ENCODE measurements around the gene ACTA2.

Gene ACTA2

DNA sequence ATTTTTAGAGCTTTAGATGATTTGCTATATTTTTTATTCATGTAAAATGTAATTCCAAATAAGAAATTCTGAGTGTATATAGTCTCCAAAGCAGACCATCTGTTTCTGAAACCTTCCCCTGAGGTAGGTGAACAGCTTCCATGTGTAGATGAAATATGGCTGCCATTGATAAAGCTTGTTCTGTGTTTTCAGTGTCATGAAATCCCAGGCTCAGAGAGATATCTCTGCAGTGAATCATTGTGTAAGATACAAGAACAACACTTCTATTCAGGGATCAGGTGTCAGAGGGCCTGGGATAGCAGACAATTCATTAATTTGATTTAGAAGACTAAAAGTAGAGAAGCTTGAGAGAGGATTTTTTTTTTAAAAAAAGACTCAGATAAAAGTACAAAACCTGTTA is 29.1 kb downstream of the ACTA2 start:
- no peak overlapping the region for H3K4me3 ChIP-seq (ENCODE audit: low read depth, low read length)
- no peak for DNase-seq (ENCODE audit: low read depth, low spot score)
- TF ChIP-seq, protein P1, sequence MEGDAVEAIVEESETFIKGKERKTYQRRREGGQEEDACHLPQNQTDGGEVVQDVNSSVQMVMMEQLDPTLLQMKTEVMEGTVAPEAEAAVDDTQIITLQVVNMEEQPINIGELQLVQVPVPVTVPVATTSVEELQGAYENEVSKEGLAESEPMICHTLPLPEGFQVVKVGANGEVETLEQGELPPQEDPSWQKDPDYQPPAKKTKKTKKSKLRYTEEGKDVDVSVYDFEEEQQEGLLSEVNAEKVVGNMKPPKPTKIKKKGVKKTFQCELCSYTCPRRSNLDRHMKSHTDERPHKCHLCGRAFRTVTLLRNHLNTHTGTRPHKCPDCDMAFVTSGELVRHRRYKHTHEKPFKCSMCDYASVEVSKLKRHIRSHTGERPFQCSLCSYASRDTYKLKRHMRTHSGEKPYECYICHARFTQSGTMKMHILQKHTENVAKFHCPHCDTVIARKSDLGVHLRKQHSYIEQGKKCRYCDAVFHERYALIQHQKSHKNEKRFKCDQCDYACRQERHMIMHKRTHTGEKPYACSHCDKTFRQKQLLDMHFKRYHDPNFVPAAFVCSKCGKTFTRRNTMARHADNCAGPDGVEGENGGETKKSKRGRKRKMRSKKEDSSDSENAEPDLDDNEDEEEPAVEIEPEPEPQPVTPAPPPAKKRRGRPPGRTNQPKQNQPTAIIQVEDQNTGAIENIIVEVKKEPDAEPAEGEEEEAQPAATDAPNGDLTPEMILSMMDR (IDR thresholded peaks at IDR 0.05; ENCODE audit: insufficient read depth, low read length, missing control alignments): no peak
- POLR2A ChIA-PET: no interaction called here
- CTCF ChIA-PET: interaction anchor here (1.4 to 15.5 kb wide), 4 partner anchors 10 to 106 kb away, joined by 4 to 1009 read pairs (median 26); no protein-coding TSS in a partner anchor

DNA sequence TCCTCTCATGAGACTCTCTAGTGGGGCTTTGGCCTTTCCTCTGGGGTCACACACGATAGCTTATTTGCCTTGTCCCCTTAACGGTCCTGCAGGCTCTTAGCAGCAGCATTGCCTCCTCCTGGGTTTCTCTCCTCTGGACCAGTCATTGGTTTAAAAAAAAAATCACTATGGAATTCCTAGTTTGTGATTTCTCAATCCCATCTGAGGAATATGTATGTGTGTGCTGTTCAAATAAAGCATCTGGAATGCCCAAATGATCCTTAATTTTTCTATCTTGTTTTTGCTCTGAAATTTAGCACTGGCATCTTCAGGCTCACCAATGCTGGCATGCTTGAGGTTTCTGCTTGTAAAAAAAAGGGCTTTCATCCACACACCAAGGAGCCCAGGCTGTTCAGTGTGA is 30.5 kb downstream of the ACTA2 start:
- ChIA-PET CTCF (interaction anchor here (2.9 to 3.2 kb wide), 2 partner anchors 9 to 86 kb away, joined by 17 to 26 read pairs; no protein-coding TSS in a partner anchor), POLR2A (no interaction called here)

DNA sequence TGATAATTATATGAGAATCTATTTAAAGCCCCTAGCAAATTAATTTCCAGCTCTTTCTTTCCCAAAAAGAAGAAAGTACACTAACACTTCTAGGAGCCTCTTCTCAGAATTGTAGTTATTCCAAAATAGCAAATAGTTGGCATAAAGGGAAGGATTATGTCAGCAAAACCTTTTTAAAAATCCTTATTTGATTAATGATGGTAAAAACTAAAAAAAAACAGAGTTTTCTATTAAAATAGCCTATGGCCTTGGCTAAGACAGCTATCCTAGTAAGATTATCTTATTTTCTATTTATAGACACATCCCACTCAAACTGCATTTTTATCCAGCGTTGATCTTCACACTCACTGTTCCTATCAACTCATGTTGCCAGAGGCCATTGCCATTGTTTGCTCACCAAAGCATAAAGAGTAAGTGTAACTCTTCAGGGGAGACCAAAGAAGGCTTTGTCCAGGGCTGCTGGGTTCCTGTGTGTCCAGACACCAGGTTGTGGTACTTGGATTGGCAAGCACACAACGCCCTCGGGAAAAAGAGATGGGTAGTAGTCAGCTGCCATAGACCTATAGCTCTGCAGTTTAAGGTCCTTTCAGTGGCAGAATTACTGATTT is 31.5 kb downstream of the ACTA2 start:
- POLR2A ChIA-PET: interaction anchor here (0.7 kb wide), 1 partner anchor 116 kb away, joined by 3 read pairs; no protein-coding TSS in a partner anchor

More for the DNA sequence above, 30.5 kb downstream of the ACTA2 start:
- TF ChIP-seq, protein P1 (IDR thresholded peaks at IDR 0.05; ENCODE audit: insufficient read depth, low read length, missing control alignments): no peak
- H3K4me3 ChIP-seq (ENCODE audit: low read depth, low read length): no peak overlapping the region
- DNase-seq (ENCODE audit: low read depth, low spot score): no peak

DNA sequence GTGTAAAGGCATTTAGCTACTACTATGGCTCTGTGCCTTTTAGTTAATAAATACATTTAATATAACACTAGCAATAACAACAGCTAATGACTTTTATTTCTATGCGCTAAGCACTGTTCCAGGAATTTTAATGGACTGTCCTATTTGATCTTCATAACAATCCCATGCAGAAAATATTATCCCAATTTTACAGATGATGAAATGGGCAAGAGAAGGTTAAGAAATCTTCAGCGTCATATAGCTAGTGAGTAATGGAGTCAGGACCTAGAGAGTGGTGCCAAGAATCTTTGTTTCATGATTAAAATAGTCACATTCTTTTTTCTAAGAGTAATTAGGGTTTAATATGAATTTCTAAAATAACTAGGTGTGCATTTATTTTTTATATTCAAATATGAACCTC is 32.4 kb downstream of the ACTA2 start:
- TF ChIP-seq, protein P1 (IDR thresholded peaks at IDR 0.05; ENCODE audit: insufficient read depth, low read length, missing control alignments): no peak
- ChIA-PET POLR2A (no interaction called here), CTCF (interaction anchor here (1.0 to 3.2 kb wide), 5 partner anchors 11 to 84 kb away, joined by 3 to 26 read pairs (median 4); no protein-coding TSS in a partner anchor)
- H3K4me3 ChIP-seq (ENCODE audit: low read depth, low read length): no peak overlapping the region
- DNase-seq (ENCODE audit: low read depth, low spot score): no peak

More for the DNA sequence above, 31.5 kb downstream of the ACTA2 start:
- CTCF ChIA-PET: interaction anchor here (0.6 to 3.2 kb wide), 6 partner anchors 9 to 85 kb away, joined by 3 to 26 read pairs (median 4); no protein-coding TSS in a partner anchor
- TF ChIP-seq, protein P1 (IDR thresholded peaks at IDR 0.05; ENCODE audit: insufficient read depth, low read length, missing control alignments): no peak
- H3K4me3 ChIP-seq (ENCODE audit: low read depth, low read length): no peak overlapping the region
- DNase-seq (ENCODE audit: low read depth, low spot score): no peak

DNA sequence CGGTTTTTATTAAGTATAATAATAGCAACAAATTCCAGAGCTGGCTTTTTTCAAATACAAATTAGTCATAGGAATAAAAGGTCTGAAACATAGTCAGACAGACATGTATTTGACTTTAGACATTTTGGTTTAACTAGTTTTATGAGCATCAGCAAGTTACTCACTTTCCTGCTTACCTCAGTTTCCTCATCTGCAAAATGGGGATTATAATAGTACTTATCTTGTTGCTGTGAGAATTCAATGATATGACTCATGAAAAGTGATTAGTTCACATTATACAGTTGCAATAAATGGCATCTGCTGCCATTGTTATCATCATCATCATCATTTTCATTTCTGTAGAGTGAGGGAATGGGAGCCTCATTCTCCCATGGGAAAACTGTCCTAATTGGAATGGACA is 33.5 kb downstream of the ACTA2 start:
- TF ChIP-seq, protein P1 (IDR thresholded peaks at IDR 0.05; ENCODE audit: insufficient read depth, low read length, missing control alignments): no peak
- CTCF ChIA-PET: interaction anchor here (1.1 to 3.2 kb wide), 4 partner anchors 9 to 83 kb away, joined by 3 to 17 read pairs (median 3); no protein-coding TSS in a partner anchor
- no peak overlapping the region for H3K4me3 ChIP-seq (ENCODE audit: low read depth, low read length)
- POLR2A ChIA-PET: no interaction called here
- DNase-seq (ENCODE audit: low read depth, low spot score): no peak

DNA sequence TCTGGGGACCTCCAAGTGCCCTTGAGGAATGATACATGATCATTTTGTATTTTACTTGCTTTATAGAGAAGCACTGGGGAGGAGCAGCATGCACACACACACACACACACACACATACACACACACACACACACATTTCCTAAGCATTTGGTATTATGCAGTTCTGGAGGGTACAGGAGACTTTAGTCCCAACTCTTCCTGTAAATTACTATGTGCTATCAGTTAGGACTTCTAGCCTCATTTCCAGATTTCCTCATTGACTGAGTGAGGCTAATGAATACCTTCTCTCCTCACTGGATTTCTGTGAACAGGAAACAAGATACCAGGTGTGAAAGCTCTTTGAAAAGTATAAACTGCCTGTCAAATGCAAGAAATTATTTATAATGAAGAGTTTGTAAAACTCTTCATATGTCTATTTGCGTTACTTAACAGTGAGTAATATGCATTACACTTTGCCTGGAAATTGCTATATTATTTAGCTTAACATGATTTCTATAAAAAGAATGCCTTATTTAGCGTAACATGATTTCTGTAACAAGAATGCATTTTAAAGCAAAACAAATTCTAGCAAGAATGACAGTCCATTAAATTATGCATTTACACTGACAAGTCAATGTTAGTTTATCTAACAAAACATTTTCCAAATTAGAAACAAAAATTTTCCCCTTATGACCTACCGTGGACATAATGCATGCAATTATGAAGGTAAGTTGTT is 34.2 kb downstream of the ACTA2 start:
- POLR2A ChIA-PET: no interaction called here
- TF ChIP-seq, protein P1 (IDR thresholded peaks at IDR 0.05; ENCODE audit: insufficient read depth, low read length, missing control alignments): no peak
- no peak overlapping the region for H3K4me3 ChIP-seq (ENCODE audit: low read depth, low read length)
- CTCF ChIA-PET: interaction anchor here (0.6 to 1.6 kb wide), 4 partner anchors 8 to 82 kb away, joined by 3 read pairs; no protein-coding TSS in a partner anchor
- no peak for DNase-seq (ENCODE audit: low read depth, low spot score)
